Hippocampal formation (tissue), 2 donors: ENCODE measurements around the gene FMN2.
"Not testable (repeated sequence)": the region's sequence is repeated elsewhere in the genome, so short reads cannot be mapped to it uniquely, and the experiment has no call there.

Experiments
- DNase-seq, 2 donors: peaks; one replicate each; lab custom pipeline; 2025; lab: John Stamatoyannopoulos, UW

FMN2 gene

GRCh38 chr1:240254778-240255291, 163.2 kb downstream of the FMN2 start:
- no peak for DNase-seq

DNA sequence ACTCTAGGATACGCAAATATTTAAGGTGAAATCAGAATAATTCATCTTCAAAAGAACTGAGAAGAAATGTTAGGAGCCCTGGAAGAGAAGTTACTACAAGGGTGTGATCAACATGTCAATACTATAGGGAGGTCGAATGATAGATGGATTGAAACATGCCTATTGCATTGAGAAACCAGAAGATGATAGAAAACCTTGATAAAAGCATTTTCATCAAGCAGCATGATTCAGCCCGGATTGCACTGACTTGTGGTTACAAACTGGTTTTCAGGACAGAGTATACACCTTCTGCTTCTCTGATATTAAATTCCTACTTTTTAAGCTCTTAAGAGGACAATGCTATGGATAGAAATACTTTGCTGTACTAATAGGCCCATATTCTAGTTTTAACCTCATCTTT, 164.2 kb downstream of the FMN2 start:
- no peak for DNase-seq

GRCh38 chr1:240256836-240257503, 165.3 kb downstream of the FMN2 start:
- DNase-seq, result no peak

DNA sequence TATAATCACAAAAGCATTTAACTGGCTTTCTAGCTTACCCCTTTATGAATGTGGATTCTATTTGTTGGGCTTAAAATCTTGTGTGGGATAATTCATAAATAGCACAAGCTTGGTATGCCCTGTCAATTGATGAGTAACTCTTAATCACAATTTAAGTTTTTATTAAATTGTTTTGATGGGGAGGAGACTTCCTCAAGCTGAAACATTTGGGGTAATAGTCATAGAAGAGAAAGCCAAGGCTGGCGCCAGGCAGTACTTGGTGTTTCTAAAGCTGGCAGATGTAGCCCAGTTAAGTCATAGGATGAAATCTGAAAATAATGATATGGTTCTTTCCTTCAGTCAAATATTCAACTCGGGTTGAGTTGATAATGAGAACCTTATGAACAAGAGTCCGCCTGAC, 167.2 kb downstream of the FMN2 start:
- DNase-seq, result no peak

GRCh38 chr1:240264494-240264893, 172.8 kb downstream of the FMN2 start:
- not testable (repeated sequence) for DNase-seq

DNA sequence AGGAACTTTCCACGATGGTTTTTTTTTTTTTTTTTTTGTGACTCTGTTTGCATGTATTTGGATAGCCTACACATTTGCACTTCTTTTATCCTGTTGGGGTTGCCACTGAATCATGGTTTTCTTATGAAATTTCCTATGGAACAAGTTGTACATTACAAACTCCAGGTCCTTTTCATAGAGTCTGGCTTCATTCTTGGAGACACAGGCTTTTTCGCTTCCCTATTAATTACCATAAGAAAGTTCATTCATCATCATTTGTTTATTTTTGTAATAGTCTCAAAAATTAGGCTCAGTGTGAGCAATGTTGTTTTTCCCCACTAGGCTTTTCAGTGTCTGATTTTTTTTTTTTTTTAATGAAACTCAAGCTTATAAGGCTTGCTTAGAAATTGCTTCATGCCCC, 179.4 kb downstream of the FMN2 start:
- DNase-seq, result no peak

GRCh38 chr1:240274569-240274968, 182.9 kb downstream of the FMN2 start:
- no peak for DNase-seq

DNA sequence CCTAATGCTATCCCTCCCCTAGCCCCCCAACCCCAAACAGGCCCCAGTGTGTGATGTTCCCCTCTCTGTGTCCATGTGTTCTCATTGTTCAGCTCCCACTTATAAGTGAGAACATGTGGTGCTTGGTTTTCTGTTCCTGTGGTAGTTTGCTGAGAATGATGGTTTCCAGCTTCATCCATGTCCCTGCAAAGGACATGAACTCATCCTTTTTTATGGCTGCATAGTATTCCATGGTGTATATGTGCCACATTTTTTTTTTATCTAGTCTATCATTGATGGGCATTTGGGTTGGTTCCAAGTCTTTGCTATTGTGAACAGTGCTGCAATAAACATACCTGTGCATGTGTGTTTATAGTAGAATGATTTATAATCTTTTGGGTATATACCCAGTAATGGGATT, 183.5 kb downstream of the FMN2 start:
- DNase-seq, result not testable (repeated sequence)

- no peak for DNase-seq
These were observed 186.4 kb downstream of the FMN2 start for GRCh38 chr1:240278082-240278481.

- no peak for DNase-seq
These were observed 189.1 kb downstream of the FMN2 start for GRCh38 chr1:240280560-240281322.

DNA sequence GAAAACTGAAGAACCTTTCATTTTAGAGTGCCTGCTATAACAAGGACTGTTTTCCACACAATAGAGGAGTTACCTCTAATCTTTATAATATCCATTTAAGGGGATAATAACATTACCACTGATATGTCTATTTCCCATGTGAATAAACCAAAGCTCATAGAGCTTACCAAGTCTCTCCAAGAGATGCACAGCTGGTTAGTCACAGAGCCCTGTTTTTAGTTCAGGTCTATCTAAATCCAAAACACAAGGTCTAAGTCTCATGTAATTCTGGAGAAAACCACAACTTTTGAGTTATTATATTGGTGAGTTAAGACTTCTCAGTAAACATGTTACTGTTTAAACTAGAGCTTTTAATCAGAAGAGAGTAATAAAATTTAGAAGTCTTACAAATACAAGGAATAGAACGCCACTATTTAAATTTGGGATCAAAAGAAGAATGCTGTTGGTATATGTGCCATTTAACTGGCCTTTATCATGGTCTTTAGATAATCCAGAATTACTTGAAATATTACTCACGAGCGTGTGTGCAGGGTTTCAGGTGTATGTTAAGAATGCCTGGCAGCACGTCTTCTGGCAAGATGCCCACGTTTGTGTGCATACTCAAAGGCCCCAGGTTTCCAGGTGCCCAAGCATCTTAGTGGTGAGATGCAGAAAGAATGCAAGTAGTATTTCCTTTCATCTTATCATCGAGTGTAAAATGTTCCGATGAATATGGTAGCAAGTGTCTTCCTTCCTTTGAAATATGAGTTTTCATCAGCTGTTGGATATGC, 190.6 kb downstream of the FMN2 start:
- DNase-seq, result no peak

GRCh38 chr1:240284656-240285414, 193.2 kb downstream of the FMN2 start:
- no peak for DNase-seq

DNA sequence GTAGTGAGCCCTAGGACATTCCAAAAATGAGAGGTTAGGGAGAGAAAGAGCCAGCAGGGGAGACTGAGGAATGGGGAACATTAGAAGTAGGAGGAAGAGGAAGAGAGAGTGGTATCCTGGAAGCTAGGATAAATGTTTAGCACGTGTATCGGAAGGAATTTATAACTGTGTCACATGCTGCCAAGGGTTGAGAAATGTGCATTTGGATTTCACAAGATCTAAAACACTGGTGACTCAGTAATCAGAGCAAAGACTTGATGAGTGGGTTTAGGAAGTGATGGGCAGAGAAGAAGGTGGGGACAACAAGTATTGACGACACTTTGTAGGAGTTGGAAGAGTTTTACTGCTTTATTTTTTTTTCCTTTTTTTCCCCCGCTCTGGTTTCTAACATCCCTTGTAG, 193.9 kb downstream of the FMN2 start:
- no peak for DNase-seq

DNA sequence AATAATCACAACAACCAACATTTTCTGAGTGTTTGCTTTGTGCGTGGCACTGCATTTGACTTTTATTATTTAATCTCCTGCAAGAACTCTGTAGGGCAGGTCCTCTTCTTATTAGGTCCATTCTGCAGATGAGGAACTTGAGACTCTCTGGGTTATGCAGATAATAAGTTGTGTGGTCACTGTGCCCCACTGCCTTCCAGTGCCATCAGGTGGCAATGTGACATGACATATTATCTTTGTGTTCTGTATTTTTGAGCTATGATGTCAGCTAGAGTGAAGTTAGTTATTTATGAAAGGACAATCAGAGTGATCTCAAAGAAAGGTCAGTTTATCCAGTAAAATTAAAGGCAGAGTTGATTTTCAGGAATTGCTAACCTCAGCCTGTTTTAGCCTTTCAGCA, 196.0 kb downstream of the FMN2 start:
- no peak for DNase-seq

GRCh38 chr1:240293706-240294105, 202.0 kb downstream of the FMN2 start:
- no peak for DNase-seq

GRCh38 chr1:240294566-240294965, 202.9 kb downstream of the FMN2 start:
- no peak for DNase-seq

- DNase-seq, result peak in 1 of 2 donors; percentile 31
These were observed 204.1 kb downstream of the FMN2 start for GRCh38 chr1:240295811-240296210.

GRCh38 chr1:240304466-240304865, 212.8 kb downstream of the FMN2 start:
- no peak for DNase-seq

DNA sequence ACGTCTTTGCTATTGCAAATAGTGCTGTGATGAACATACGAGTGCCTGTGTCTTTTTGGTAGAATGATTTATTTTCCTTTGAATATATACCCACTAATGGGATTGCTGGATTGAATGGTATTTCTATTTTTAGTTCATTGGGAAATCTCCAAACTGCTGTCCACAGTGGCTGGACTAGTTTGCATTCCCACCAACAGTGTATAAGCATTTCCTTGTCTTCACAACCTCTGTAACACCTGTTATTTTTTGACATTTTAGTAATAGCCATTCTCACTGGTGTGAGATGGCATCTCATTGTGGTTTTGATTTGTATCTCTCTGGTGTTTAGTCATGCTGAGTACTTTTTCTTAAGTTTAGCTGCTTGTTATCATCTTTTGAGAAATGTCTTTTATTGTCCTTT, 215.0 kb downstream of the FMN2 start:
- no peak for DNase-seq

DNA sequence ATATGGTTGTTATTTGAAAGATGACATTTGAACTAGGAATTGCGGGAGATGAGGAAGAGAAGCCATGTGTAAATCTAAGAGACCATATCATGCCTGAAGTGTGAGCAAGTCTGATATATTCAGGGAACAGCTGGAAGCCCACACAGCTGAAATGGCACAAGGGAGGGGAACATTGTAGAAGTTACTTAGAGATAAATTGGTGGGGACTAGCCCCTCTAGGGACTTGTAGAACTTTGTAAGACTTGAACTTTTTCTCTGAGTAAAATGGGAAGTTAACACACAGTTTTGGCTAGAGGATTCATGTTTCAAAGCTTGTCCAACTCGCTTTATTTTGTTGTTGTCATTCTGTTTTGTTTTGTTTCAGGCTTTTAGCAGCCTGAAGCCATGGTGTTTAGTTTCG, 216.4 kb downstream of the FMN2 start:
- DNase-seq, result no peak

- DNase-seq, result no peak
These were observed 218.1 kb downstream of the FMN2 start for GRCh38 chr1:240309769-240310168.
